Measurements from ENCODE around the gene CENPS. TPM values are rescaled to one million over a fixed set of nuclear protein-coding genes. Genes with fewer than 3 reads are reported as not detected.
A peak's percentile ranks its signal among the peaks of the same experiment; 100 is the strongest.

The CENPS gene
- total and polyA plus RNA-seq, 2 of the 8 experiments (the other 6 are each of a cell fraction or from before 2014, with no cell fraction given), result 7.8 to 20.3 TPM

- TF ChIP-seq E2F6 (IDR thresholded peaks at IDR 0.05) (peak; percentile 83; the same call in 1 of the 2 replicates), KDM1A (IDR thresholded peaks at IDR 0.05; ENCODE audit: borderline replicate concordance, low read length) (no peak), SP4 (IDR thresholded peaks at IDR 0.05; ENCODE audit: low read length) (peak; percentile 38; the same call in 1 of the 2 replicates), EZH2 (IDR thresholded peaks at IDR 0.05; ENCODE audit: low read depth, low read length, severe bottlenecking) (no peak), ASH2L (IDR thresholded peaks at IDR 0.05; ENCODE audit: low read length) (peak; percentile 92), BACH1 (IDR thresholded peaks at IDR 0.05; ENCODE audit: low read length) (no peak; the same call in 1 of the 2 replicates), HDAC2 (IDR thresholded peaks at IDR 0.05; ENCODE audit: borderline replicate concordance in 1 of 2, low read depth in 2 of 2, low read length in 2 of 2) (peak in 1 of 2 experiments; percentile 55; a peak in 1 of 4 replicates), ATF3 (IDR thresholded peaks at IDR 0.05; ENCODE audit: insufficient read depth, low read depth, low read length) (peak; percentile 98), SIX5 (IDR thresholded peaks at IDR 0.05; ENCODE audit: low read depth, low read length) (peak; percentile 99), RBBP5 (IDR thresholded peaks at IDR 0.05; ENCODE audit: borderline replicate concordance, low read depth, low read length) (no peak), RAD21 (IDR thresholded peaks at IDR 0.05 in 1 of 2, conservative IDR thresholded peaks at IDR 0.05 in 1 of 2; ENCODE audit: low read depth in 2 of 2, low read length in 2 of 2) (peak in 1 of 2 experiments; percentile 8; a peak in 1 of 4 replicates), SRF (IDR thresholded peaks at IDR 0.05; ENCODE audit: low read depth, low read length) (0 out of 2 replicates have a peak, but pooled peaks have one; percentile 36), KDM4A (IDR thresholded peaks at IDR 0.05; ENCODE audit: low read depth, low read length, severe bottlenecking) (no peak), MAX (IDR thresholded peaks at IDR 0.05) (peak; percentile 93), CREB1 (IDR thresholded peaks at IDR 0.05) (peak; percentile 81), SP2 (IDR thresholded peaks at IDR 0.05; ENCODE audit: low read length) (no peak), RXRA (IDR thresholded peaks at IDR 0.05; ENCODE audit: insufficient read depth, low read depth, low read length) (no peak), TBP (IDR thresholded peaks at IDR 0.05; ENCODE audit: low read depth, low read length) (peak; percentile 90), CTBP2 (IDR thresholded peaks at IDR 0.05; ENCODE audit: borderline replicate concordance, insufficient read depth, insufficient read length, low read length) (no peak), SP1 (IDR thresholded peaks at IDR 0.05; ENCODE audit: low read depth, low read length) (peak; percentile 73; the same call in 1 of the 2 replicates), GABPA (IDR thresholded peaks at IDR 0.05; ENCODE audit: borderline replicate concordance, insufficient read depth, low read length) (peak; percentile 61; the same call in 1 of the 2 replicates)
Measured at GRCh38 chr1:10472220-10473144, 42.2 kb downstream of the CENPS start, which contains the start of gene DFFA (continued).

Data from H1 (cell line).